GM11168 (cell line): ENCODE results near the gene TPPP2.
"Not testable (repeated sequence)": the region's sequence is repeated elsewhere in the genome, so short reads cannot be mapped to it uniquely, and the experiment has no call there.

Experiments
- in situ Hi-C: fragments of 300-500 bp; cut with MboI; formaldehyde crosslinking; loops from one replicate; pipeline ENCODE4 v1.12.0; 2022; ENCODE audit warnings: low sequenced_read_pairs; ENCODE audit not compliant: unreplicated experiment

The TPPP2 gene

GRCh38 chr14:21034707-21035106 is 4.7 kb downstream of the TPPP2 start, which contains the start of gene RNASE13:
Gene RNASE13 (minus strand): TSS chr14:21034807. CDS start chr14:21034288, 519 bp downstream.
- in situ Hi-C loops: no loop called here

DNA sequence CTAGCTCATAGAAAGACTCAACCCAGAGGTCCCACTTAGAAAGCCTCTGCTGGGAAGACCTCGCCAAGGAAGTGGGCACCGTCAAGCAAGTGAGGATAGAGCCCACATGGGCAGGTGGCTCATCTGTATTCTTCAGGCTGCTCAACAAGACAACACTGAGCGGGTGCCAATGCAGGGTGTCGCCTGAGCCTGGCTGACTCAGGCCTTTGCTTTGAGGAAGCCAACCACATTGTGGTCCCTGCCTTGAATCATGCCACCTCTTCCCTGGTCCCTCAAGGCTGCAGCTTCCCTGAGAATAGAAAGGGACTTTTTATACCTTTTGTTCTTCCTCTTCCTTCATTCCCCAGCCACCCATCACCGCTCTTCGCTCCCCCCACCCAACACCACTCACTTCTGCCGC is 6.7 kb downstream of the TPPP2 start:
- in situ Hi-C loops: no loop called here

GRCh38 chr14:21037156-21037555 is 7.1 kb downstream of the TPPP2 start:
- in situ Hi-C loops: no loop called here

DNA sequence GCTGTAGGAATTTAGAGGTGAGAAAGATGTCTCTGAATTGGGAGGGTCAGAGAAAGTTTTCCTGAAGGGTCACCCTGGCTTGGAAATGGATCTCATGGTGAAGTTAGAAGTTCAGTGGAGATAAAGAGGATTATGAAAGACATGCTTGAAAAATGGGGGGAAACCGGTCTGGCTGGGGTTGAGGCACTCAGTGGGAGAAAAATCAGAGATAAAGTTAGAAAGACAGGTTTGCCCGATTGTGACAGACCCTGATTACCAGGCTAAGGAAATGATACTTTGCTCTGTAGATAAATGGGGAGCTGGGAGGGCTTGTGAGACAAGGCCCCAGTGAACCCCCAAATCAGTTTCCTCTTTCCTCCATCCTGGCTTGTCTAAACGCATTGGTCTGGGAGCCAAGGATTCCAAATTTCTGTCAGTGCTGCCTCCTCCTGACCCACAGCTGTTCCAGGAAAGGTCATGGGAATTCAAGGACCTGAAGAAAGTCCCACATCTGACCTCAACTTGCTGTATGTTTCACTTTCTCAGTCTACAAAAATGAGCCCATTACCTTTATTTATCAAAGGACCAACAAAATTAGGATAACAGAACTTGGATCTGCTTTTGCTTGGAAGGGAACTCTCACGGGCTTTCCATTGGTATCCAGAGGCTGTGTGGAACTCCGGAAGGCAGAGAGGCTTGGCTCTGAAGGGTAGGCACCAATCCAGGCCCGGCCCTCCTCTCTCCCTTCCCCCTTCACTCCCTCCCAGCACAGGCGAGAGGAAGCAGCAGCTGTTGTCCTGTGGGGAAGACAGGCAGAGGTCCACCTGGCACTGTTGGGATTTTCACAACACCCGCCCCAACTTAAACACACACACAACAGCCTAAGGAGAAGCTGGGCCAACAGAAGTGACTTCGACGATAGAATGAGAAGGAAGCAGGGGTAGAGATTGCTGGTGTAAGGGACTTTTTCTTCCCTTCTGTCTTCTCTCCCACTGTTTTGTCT is 8.7 kb downstream of the TPPP2 start:
- in situ Hi-C loops: no loop called here

- in situ Hi-C loops: no loop called here
These were observed 9.8 kb downstream of the TPPP2 start for GRCh38 chr14:21039585-21040369.

DNA sequence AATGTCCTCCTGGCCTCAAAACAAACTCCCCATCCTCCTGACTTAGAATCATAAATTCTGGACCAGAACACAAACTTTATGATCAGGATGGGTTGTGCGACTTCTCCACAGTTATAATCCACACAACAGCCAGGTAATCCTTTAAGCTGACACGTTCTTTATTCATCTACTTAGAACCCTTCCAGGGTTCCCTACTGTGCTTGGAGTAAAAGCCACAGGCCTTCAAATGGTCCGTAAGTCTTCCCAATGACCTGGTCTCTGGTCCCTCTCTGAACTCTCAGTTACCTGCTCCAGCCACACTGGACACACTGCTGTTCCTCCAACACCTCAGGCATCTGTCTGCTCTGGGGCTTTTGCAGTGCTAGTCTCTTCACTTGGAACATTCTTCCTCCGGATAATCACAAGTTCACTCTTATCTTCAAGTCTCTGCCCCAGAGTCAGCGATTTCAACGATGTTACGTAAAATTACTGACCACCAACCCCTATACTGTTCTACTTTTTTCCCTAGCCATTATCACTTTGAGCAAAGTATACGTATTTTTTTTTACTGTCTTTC is 10.4 kb downstream of the TPPP2 start:
- in situ Hi-C loops: no loop called here

DNA sequence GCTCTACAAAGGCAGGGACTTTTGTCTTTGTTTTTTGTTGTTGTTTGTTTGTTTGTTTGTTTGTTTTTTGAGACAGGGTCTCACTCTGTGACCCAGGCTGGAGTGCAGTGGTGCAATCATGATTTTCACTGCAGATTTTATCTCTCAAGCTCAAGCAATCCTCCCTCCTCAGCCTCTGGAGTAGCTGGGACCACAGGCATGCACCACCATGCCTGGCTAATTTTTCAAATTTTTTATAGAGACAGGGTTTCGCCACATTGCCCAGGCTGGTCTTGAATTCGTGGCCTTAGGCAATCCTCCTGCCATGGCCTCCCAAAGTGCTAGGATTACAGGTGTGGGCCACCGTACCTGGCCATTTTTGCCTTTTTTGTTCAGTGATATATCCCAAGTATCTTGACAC is 10.9 kb downstream of the TPPP2 start:
- in situ Hi-C loops: not testable (repeated sequence)

DNA sequence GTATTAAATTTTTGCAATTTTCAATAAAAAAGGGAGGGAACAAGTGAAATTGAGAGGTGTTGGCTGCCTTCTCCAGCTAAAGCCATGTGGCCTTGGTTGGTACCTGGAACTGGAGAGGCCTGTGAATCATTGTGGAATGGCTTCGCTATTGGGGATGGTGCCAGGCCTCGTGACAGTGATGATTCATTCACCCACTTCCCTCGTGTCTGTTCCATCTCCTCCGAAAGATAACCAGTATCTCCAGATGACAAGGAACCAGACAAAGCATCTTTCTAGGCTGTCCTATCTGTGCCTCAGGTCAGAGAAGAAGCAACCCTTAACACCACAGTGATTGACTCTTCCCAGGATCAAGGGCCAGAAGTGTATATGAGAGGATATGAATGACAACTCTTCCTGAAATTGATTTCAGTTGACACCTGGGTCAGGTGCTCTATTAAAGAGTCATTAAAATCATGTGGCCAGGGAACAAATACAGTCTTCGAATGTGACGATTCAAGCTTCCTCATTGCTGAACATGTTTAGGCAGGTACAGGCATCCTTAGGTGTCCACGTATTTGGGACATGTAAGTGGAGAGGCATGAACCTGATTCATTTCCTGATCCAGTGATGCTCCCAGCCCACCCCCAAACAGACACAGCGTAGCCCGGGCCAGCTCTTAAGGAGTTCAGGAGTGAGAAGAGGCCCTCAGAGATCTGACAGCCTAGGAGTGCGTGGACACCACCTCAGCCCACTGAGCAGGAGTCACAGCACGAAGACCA is 11.8 kb downstream of the TPPP2 start, which contains the start of gene RNASE7:
TSS of gene RNASE7 (plus strand) at position 687 of the 758 bp plus-strand sequence. CDS start 631 bp downstream, outside the sequence.
- in situ Hi-C loops: no loop called here

- in situ Hi-C loops: no loop called here
These were observed 12.9 kb downstream of the TPPP2 start for GRCh38 chr14:21042918-21043317.

DNA sequence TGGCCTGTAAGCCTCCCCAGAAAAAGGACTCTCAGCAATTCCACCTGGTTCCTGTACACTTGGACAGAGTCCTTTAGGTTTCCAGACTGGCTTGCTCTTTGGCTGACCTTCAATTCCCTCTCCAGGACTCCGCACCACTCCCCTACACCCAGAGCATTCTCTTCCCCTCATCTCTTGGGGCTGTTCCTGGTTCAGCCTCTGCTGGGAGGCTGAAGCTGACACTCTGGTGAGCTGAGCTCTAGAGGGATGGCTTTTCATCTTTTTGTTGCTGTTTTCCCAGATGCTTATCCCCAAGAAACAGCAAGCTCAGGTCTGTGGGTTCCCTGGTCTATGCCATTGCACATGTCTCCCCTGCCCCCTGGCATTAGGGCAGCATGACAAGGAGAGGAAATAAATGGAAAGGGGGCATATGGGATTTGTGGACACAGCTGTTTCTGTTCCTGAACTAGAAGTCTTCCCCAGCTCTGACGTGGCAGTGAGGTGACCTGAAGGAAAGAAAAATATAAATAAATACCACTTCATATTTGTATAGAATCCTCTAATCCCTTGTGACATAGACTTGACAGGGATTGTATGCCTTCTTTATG is 13.5 kb downstream of the TPPP2 start:
- in situ Hi-C loops: no loop called here

DNA sequence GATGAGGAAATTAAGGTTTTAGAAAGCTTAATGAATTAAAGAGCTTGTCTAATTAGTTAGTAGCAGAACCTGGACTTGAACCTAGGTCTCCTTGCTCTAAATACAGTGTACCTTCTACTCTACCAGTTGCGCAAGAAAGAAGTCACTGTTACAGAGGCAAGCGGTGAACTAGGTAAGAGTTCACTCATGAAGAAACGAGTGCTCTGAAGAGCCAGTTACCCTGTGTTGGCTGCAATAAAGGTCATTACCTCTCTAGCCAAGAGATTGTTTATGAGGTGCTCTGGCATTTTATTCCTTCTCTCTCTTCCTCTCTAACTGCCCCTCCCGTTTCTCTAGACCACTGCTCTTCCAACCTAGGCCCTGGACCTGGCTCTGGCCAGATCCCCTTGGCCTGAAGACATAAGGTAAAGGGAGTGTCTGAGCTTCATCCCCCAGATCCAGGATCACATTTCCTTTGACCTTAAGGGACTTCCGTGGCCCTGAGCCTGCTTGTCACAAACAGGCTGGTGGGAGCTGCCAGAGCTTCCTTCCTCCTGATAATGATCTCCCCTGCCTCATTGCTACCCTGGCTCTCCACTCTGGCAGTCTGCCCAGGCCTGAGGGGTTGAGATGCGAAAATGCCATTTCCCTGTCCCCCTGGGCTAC is 14.1 kb downstream of the TPPP2 start:
- in situ Hi-C loops: no loop called here

- in situ Hi-C loops: no loop called here
These were observed 17.4 kb downstream of the TPPP2 start for GRCh38 chr14:21047378-21047781.

- in situ Hi-C loops: no loop called here
These were observed 18.6 kb downstream of the TPPP2 start for GRCh38 chr14:21048638-21049037.

- in situ Hi-C loops: no loop called here
These were observed 19.3 kb downstream of the TPPP2 start for GRCh38 chr14:21049271-21049673.

DNA sequence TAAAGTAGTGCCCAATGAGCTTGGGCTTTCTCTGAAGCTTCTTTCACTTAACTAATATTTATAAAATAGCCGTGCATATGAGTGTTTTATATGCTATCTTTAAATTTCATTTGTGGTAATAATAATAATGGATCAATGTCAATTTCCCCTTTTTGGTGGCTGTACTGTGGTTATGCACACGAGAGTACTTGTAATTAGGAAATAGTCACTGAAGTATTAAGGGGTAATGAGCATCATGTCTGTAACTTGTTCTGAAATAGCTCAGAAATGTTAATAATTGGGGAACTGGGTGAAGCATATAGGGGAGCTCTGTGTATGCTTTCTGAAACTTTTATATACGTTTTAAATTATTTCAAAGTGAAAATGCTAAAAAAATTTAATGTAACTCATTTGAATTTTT is 20.6 kb downstream of the TPPP2 start:
- in situ Hi-C loops: no loop called here

DNA sequence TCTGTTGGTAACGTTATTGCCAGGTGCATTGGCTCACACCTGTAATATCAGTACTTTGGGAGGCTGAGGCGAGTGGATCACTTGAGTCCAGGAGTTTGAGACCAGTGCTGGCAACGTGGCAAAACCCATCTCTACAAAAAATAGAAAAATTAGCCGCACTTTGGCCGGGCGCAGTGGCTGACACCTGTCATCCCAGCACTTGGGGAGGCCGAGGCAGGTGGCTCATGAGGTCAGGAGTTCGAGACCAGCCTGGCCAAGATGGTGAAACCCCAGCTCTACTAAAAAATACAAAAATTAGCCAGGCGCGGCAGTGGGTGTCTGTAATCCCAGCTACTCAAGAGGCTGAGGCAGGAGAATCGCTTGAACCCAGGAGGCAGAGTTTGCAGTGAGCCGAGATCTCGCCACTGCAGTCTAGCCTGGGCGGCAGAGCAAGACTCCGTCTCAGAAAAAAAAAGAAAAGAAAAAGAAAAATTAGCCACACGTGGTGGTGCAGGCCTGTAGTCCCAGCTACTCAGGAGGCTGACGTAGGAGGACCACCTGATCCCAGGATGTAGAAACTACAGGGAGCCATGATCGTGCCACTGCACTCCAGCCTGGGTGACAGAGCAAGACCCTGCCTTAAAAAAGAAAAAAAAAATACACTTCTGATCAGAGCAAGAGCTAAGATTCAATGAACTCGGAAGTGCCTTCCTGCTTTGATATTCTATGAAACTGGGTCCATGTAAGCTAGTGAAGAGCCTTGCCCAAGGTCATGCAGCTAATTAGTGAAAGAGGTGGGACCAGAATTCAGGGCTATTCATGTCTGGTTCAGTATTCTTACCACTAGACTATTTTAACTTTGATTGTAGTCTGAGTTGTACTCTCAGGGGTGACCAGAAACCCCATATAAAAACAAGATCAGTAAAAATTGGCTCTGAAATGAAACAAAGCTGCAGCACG is 23.4 kb downstream of the TPPP2 start:
- in situ Hi-C loops: no loop called here

GRCh38 chr14:21054123-21054767 is 24.2 kb downstream of the TPPP2 start:
- in situ Hi-C loops: no loop called here

DNA sequence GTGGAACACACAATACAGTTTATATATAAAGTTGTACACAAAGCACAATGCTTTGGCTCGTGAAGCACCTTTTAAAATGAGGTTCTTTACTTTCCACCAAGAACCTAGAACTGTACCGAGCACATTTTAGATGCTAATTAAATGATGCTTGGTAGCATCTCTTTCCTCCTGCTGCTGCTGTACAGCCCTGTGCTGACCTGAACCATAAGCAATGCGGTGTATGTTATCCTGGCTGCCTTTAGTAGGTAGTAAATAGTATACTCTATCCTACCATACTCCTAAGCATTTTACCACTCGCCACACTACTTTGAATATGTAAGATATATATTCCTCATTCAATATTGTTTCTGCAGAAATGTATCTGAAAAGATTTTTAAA is 24.7 kb downstream of the TPPP2 start:
- in situ Hi-C loops: no loop called here
